Ovary (tissue), 3 donors: ENCODE data around the gene TOR1AIP1.

Source experiments
- CTCF ChIP-seq, 3 donors: fragments of 450-650 bp in 2 of 3; fragments of 200-600 bp in 1 of 3; IDR thresholded peaks; one replicate each; pipeline versions ENCODE4 v1.5.1 to v1.8.0; 2016 to 2022; ENCODE audit warnings: antibody characterized with exemption in 3 of 3, mild to moderate bottlenecking in 1 of 3
- EP300 ChIP-seq: sonication (generic); formaldehyde crosslinking; IDR thresholded peaks from one replicate; pipeline ENCODE4 v1.6.1; 2017; ENCODE audit warnings: antibody characterized with exemption
- POLR2A ChIP-seq: fragments of 450-650 bp; IDR thresholded peaks from one replicate; pipeline ENCODE4 v1.6.1; 2017; ENCODE audit warnings: antibody characterized with exemption, mild to moderate bottlenecking, moderate library complexity
- donor health status: DM: no; HTN: no; CAD: no.

DNA sequence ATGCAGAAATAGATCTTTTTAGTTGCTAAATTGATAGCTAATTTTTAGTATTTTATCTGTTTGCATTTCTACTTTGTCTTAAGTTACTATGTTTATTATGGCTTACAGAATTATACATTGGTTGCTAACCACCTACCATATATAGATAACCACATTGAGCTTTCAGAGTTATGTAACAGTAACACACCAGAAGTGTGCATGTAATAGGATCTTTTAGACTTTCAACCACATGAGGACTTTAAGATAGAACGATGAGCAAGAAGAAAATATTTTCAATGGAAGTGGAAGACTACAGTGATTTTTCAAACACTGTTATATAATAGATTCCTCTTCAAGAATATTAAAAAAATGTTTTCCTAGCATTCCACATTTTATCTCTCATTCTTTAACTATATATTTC lies 28.8 kb downstream of the TOR1AIP1 start:
- no peak for TF ChIP-seq CTCF (IDR thresholded peaks at IDR 0.05)
- TF ChIP-seq EP300: no peak
- no peak for TF ChIP-seq POLR2A
